AG10803 (cell line): ENCODE results near the gene SMS.
"Not testable (repeated sequence)": the region's sequence is repeated elsewhere in the genome, so short reads cannot be mapped to it uniquely, and the experiment has no call there.

Experiments
- DNase-seq: peaks from one replicate; pipeline ENCODE4 v3.0.0; 2010; ENCODE audit warnings: low read depth
- H3K4me3 ChIP-seq: 2 replicates; pipeline ENCODE4 v1.5.1; 2011; ENCODE audit warnings: mild to moderate bottlenecking, low read length, control low read depth
- CTCF ChIP-seq: conservative IDR thresholded peaks from 2 replicates; pipeline ENCODE4 v1.5.1; 2011; ENCODE audit warnings: mild to moderate bottlenecking, low read length, control low read depth, inconsistent platforms

Gene SMS

GRCh38 chrX:21949689-21950088, 9.2 kb downstream of the SMS start:
- DNase-seq: no peak
- H3K4me3 ChIP-seq: no peak overlapping the region
- TF ChIP-seq CTCF: no peak

DNA sequence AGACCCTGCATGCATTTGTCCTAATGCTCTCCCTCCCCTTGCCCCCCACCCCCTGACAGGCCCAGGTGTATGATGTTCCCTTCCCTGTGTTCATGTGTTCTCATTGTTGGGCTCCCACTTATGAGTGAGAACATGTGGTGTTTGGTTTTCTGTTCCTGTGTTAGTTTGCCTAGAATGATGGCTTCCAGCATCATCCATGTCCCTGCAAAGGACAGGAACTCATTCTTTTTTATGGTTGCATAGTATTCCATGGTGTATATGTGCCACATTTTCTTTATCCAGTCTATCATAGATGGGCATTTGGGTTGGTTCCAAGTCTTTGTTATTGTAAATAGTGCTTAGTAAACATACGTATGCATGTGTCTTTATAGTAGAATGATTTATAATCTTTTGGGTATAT, 10.0 kb downstream of the SMS start:
- H3K4me3 ChIP-seq, DNase-seq: not testable (repeated sequence)

GRCh38 chrX:21952624-21953023, 12.1 kb downstream of the SMS start:
- DNase-seq: no peak
- TF ChIP-seq CTCF: no peak

GRCh38 chrX:21953195-21953830, 12.8 kb downstream of the SMS start:
- H3K4me3 ChIP-seq, DNase-seq: not testable (repeated sequence)

More at GRCh38 chrX:21952624-21953023, 12.1 kb downstream of the SMS start:
- H3K4me3 ChIP-seq: no peak overlapping the region

GRCh38 chrX:21955403-21956189, 15.1 kb downstream of the SMS start:
- DNase-seq: peak; percentile 37
- TF ChIP-seq CTCF: no peak
- no peak overlapping the region for H3K4me3 ChIP-seq

- H3K4me3 ChIP-seq: no peak overlapping the region
Measured at GRCh38 chrX:21956783-21957182, 16.3 kb downstream of the SMS start.

DNA sequence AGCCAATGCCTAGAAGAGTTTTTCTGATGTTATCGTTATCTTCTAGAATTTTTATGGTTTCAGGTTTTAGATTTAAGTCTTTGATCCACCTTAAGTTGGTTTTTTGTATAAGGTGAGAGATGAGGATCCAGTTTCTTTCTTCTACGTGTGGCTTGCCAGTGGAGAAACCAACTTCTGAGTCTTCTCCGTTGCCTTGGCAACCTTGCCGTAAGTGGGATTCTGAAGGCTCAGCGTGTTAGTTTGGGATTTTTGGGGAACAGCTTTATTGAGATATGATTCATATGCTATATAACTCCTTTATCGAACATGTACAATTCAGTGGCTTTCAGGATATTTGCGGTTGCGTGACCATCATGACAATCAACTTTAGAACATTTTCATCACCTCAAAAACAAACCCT, 17.7 kb downstream of the SMS start:
- DNase-seq: no peak
- no peak for TF ChIP-seq CTCF
- H3K4me3 ChIP-seq: no peak overlapping the region

More at GRCh38 chrX:21956783-21957182, 16.3 kb downstream of the SMS start:
- no peak for TF ChIP-seq CTCF
- DNase-seq: no peak

DNA sequence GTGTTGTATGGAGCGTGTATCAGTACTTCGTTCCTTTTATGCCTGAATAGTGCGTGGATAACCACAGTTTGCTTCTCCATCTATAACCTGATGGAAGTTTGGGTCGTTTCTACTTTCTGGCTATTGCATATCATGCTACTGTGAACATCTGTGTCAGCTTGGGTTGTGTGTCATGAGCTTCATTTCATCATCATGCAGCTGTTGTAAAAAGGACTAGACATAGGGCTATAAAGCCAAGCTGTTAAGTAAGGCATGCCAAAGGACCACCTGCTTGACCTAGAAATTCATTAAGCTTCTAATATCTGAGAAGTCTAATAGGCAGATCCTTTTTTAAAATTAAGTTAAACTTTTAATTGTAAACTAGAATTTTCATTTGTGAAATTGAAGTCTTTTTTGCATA, 18.4 kb downstream of the SMS start:
- DNase-seq: no peak
- no peak overlapping the region for H3K4me3 ChIP-seq
- TF ChIP-seq CTCF: no peak
